A673 (cell line): ENCODE measurements around the gene UGT2B7. TPM values are rescaled to one million over a fixed set of nuclear protein-coding genes. Genes with fewer than 3 reads are reported as not detected.

Source experiments
- BruUV-seq: library from RNA; stranded (reverse); fragments of 400-500 nt; replicated peaks from 2 replicates; lab custom pipeline; 2021; lab: Mats Ljungman, UMichigan
- CTCF ChIA-PET: fragments of 300-600 bp; sonication (Branson Sonifier 250); formaldehyde crosslinking; loops from one replicate; lab custom pipeline; 2022; ENCODE audit warnings: antibody characterized with exemption; lab: Charles Lee
- POLR2A ChIA-PET: fragments of 300-600 bp; sonication (Branson Sonifier 250); formaldehyde crosslinking; loops from one replicate; lab custom pipeline; 2022; ENCODE audit warnings: antibody characterized with exemption; ENCODE audit not compliant: low non-redundant PET; lab: Charles Lee
- DNase-seq: peaks from one replicate; pipeline ENCODE4 v3.0.0-alpha.2; 2015; ENCODE audit warnings: low spot score
- H3K27ac ChIP-seq: fragments of 200-600 bp; sonication (generic); 2 replicates; pipeline ENCODE4 v1.5.1; 2016; ENCODE audit warnings: mixed run types, low read depth, mild to moderate bottlenecking, mixed read lengths, antibody characterized with exemption, low read length; ENCODE audit not compliant: poor library complexity, severe bottlenecking
- H3K27me3 ChIP-seq: fragments of 200-600 bp; sonication (generic); replicated peaks from 2 replicates; pipeline ENCODE4 v1.6.1; 2017; ENCODE audit warnings: mixed run types, low read depth, mild to moderate bottlenecking, mixed read lengths, antibody characterized with exemption, low read length; ENCODE audit not compliant: insufficient read depth, poor library complexity
- H3K36me3 ChIP-seq: fragments of 200-600 bp; sonication (generic); 2 replicates; pipeline ENCODE4 v1.6.1; 2016; ENCODE audit warnings: mixed run types, mild to moderate bottlenecking, mixed read lengths, antibody characterized with exemption, low read length; ENCODE audit not compliant: insufficient read depth, poor library complexity, severe bottlenecking
- H3K4me1 ChIP-seq: fragments of 200-600 bp; sonication (generic); 2 replicates; pipeline ENCODE4 v1.6.1; 2017; ENCODE audit warnings: mixed run types, mild to moderate bottlenecking, mixed read lengths, antibody characterized with exemption, low read length; ENCODE audit not compliant: insufficient read depth, poor library complexity, severe bottlenecking
- H3K4me3 ChIP-seq: fragments of 200-600 bp; sonication (generic); 2 replicates; pipeline ENCODE4 v1.5.1; 2016; ENCODE audit warnings: low read depth, mixed run types, mild to moderate bottlenecking, mixed read lengths, low read length; ENCODE audit not compliant: poor library complexity, severe bottlenecking
- H3K9me3 ChIP-seq: fragments of 200-600 bp; sonication (generic); 2 replicates; pipeline ENCODE4 v1.6.1; 2016; ENCODE audit warnings: mixed run types, low read depth, mild to moderate bottlenecking, mixed read lengths, antibody characterized with exemption, low read length; ENCODE audit not compliant: poor library complexity, severe bottlenecking
- EZH2 ChIP-seq: fragments of 200-600 bp; sonication (generic); IDR thresholded peaks from 2 replicates; pipeline ENCODE4 v1.6.1; 2017; ENCODE audit warnings: borderline replicate concordance, low read depth, mild to moderate bottlenecking, mixed read lengths, antibody characterized with exemption, low read length; ENCODE audit not compliant: poor library complexity, severe bottlenecking
- intact Hi-C: fragments of 100-400 bp; cut with micrococcal nuclease; formaldehyde crosslinking; loops from one replicate; pipeline ENCODE4 v1.10.0; 2022; ENCODE audit not compliant: unreplicated experiment
- total RNA-seq: library from RNA; stranded (reverse); gene quantifications from 2 replicates; pipeline ENCODE4 v1.2.3, GENCODE V29; 2021
- TF ChIP-seq, protein P1 (sequence below): fragments of 300-800, 200-600 bp; sonication (generic); conservative IDR thresholded peaks from 2 replicates; pipeline ENCODE4 v1.5.1; 2017; ENCODE audit warnings: low read depth, mild to moderate bottlenecking, antibody characterized with exemption, low read length, moderate library complexity, mixed read lengths

Gene UGT2B7
- total RNA-seq, 1 experiment from 2014 or later, result not detected

DNA sequence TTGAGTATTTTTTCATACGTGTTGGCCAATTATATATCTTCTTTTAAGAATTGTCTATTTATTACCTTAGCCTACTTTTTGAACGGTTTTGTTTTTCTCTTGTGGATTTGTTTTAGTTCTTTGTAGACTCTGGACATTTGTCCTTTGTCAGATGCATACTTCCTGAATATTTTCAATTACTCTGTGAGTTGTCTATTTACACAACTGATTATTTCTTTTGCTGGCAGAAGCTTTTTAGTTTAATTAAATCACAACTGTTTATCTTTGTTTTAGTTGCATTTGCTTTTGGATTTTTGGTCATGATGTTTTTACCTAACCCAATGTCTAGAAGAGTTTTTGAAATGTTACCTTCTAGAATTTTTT lies 19.6 kb downstream of the UGT2B7 start:
- ChIA-PET CTCF (no interaction called here), POLR2A (no interaction called here)
- TF ChIP-seq EZH2, result no peak
- TF ChIP-seq, protein P1, sequence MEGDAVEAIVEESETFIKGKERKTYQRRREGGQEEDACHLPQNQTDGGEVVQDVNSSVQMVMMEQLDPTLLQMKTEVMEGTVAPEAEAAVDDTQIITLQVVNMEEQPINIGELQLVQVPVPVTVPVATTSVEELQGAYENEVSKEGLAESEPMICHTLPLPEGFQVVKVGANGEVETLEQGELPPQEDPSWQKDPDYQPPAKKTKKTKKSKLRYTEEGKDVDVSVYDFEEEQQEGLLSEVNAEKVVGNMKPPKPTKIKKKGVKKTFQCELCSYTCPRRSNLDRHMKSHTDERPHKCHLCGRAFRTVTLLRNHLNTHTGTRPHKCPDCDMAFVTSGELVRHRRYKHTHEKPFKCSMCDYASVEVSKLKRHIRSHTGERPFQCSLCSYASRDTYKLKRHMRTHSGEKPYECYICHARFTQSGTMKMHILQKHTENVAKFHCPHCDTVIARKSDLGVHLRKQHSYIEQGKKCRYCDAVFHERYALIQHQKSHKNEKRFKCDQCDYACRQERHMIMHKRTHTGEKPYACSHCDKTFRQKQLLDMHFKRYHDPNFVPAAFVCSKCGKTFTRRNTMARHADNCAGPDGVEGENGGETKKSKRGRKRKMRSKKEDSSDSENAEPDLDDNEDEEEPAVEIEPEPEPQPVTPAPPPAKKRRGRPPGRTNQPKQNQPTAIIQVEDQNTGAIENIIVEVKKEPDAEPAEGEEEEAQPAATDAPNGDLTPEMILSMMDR, result no peak
- BruUV-seq, result no TSS peak
- Histone ChIP-seq H3K27me3 (no peaks in the 10 kb centered on the region), H3K36me3 (no peaks in the 10 kb centered on the region), H3K27ac (no peak overlapping the region), H3K4me1 (no peaks in the 10 kb centered on the region), H3K4me3 (no peak overlapping the region), H3K9me3 (no peaks in the 10 kb centered on the region)
- DNase-seq, result no peak
- intact Hi-C loops, result no loop called here

DNA sequence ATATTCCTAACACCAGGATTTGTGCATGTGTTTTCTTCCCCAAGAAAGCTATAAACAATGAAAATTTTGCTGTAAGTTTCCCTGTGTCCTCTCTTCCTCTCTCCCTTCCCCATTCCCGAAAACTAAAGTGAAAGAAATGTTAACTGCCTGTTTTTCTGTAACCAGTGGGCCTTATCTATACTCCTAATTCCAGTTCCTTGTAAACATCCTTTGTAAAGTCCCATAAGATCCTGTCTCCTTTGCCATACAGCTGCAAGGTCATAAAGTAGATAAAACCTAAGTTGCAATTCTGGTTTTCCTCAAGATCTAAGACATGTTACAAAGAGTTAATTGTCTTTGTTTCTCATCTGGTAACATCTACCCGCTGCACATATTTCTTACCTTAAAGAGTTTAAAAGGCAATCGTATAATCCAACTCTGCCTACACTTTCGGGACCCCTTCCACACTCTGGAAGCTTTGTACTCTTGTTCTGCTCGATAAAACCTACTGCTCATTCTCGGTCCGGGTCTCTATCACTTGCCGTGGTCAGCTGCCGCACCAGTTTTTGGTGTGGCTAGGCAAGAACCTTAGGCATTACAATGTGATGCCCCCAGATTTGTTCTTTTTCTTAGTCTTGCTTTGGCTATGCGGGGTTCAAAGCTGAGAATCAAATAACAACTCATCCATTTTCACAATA lies 20.5 kb downstream of the UGT2B7 start:
- no peak for TF ChIP-seq EZH2
- TF ChIP-seq, protein P1, result no peak
- Histone ChIP-seq H3K27me3 (no peaks in the 10 kb centered on the region), H3K4me3 (no peak overlapping the region), H3K27ac (no peak overlapping the region), H3K36me3 (no peaks in the 10 kb centered on the region), H3K4me1 (no peaks in the 10 kb centered on the region), H3K9me3 (no peaks in the 10 kb centered on the region)
- ChIA-PET POLR2A (no interaction called here), CTCF (no interaction called here)
- intact Hi-C loops, result no loop called here
- no TSS peak for BruUV-seq
- DNase-seq, result no peak

DNA sequence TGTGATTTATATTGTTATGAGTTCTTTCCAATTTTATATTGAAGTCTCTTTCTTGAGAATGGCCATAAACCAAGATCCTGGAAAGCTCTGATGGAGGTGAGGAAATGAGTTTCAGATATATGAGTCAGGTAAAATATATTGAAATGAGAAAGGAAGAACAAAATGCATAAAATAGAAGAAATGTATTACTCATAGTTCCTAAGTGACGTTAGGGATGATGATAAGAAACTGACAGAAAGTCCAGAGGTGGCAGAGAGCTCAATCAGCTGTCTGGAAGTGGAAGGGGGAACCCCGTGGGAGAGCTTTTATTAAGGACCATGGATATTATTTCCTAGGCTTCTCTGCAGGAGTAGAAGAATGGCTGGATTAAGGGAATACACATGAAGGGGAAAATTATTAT lies 24.6 kb downstream of the UGT2B7 start:
- H3K27me3 ChIP-seq, result no peaks in the 10 kb centered on the region
- intact Hi-C loops, result no loop called here
- H3K36me3 ChIP-seq, result no peaks in the 10 kb centered on the region
- no peaks in the 10 kb centered on the region for H3K4me1 ChIP-seq
- ChIA-PET POLR2A (no interaction called here), CTCF (no interaction called here)
- no TSS peak for BruUV-seq
- no peaks in the 10 kb centered on the region for H3K9me3 ChIP-seq
- no peak for DNase-seq
- H3K27ac ChIP-seq, result no peak overlapping the region
- no peak overlapping the region for H3K4me3 ChIP-seq
- TF ChIP-seq, protein P1, result no peak
- TF ChIP-seq EZH2, result no peak
